SU-DHL-6 (cell line): Measurements from ENCODE around the gene FRAT2.

Experiments used
- H2AFZ ChIP-seq: fragments of 200-600 bp; sonication (generic); 2 replicates; pipeline ENCODE4 v1.6.1; 2014; ENCODE audit warnings: low read depth, mild to moderate bottlenecking, moderate library complexity, mixed read lengths, antibody characterized with exemption, low read length; ENCODE audit not compliant: severe bottlenecking
- H3F3A ChIP-seq: fragments of 200-600 bp; shearing (Covaris generic); 2 replicates; pipeline ENCODE4 v1.6.0; 2016; ENCODE audit warnings: antibody characterized with exemption, mild to moderate bottlenecking; ENCODE audit not compliant: insufficient read depth
- H3K27ac ChIP-seq: fragments of 200-600 bp; sonication (generic); 2 replicates; pipeline ENCODE4 v1.5.1; 2016; ENCODE audit warnings: low read depth, mild to moderate bottlenecking, low read length, moderate library complexity, mixed read lengths
- H3K27me3 ChIP-seq: fragments of 200-600 bp; sonication (generic), shearing (Covaris generic); 2 replicates; pipeline ENCODE4 v1.6.0; 2014; ENCODE audit warnings: mild to moderate bottlenecking, low read length
- H3K36me3 ChIP-seq: fragments of 200-600 bp; sonication (generic); 2 replicates; pipeline ENCODE4 v1.6.1; 2014; ENCODE audit warnings: mild to moderate bottlenecking, low read length, mixed read lengths
- H3K4me2 ChIP-seq: fragments of 300-600, 200-600 bp; shearing (Covaris generic), sonication (generic); 2 replicates; pipeline ENCODE4 v1.6.0; 2014; ENCODE audit warnings: low read length, low read depth, mild to moderate bottlenecking; ENCODE audit not compliant: poor library complexity, severe bottlenecking
- H3K4me3 ChIP-seq: fragments of 200-600 bp; sonication (generic); 2 replicates; pipeline ENCODE4 v1.5.1; 2014; ENCODE audit warnings: antibody characterized with exemption, low read length, mild to moderate bottlenecking, mixed read lengths; ENCODE audit not compliant: insufficient read depth, poor library complexity, severe bottlenecking
- H3K79me2 ChIP-seq: fragments of 200-600 bp; sonication (generic); 2 replicates; pipeline ENCODE4 v1.6.1; 2014; ENCODE audit warnings: mild to moderate bottlenecking, low read length, moderate library complexity; ENCODE audit not compliant: insufficient read depth
- H3K9ac ChIP-seq: fragments of 200-600 bp; sonication (generic); 2 replicates; pipeline ENCODE4 v1.7.0; 2014; ENCODE audit warnings: mild to moderate bottlenecking, low read length
- H3K9me2 ChIP-seq: fragments of 200-600 bp; sonication (generic); replicated peaks from 2 replicates; pipeline ENCODE4 v1.6.1; 2014; ENCODE audit warnings: low read length; ENCODE audit not compliant: insufficient read depth
- H3K9me3 ChIP-seq: fragments of 200-600 bp; sonication (generic); 2 replicates; pipeline ENCODE4 v1.6.1; 2014; ENCODE audit warnings: low read length, mixed read lengths; ENCODE audit not compliant: insufficient read depth
- H4K20me1 ChIP-seq: fragments of 200-600 bp; sonication (generic); 2 replicates; pipeline ENCODE4 v1.6.1; 2014; ENCODE audit warnings: low read depth, mild to moderate bottlenecking, antibody characterized with exemption, low read length, moderate library complexity, mixed read lengths
- EZH2phosphoT487 ChIP-seq: fragments of 200-600 bp; sonication (generic), shearing (Covaris generic); conservative IDR thresholded peaks from 2 replicates; pipeline ENCODE4 v1.6.1; 2018; ENCODE audit warnings: mild to moderate bottlenecking, antibody characterized with exemption, low read length, moderate library complexity, mixed read lengths
- TF ChIP-seq, protein P1 (sequence below): fragments of 200-600 bp; sonication (generic); IDR thresholded peaks from one replicate; pipeline ENCODE4 v1.5.1; 2017; ENCODE audit warnings: antibody characterized with exemption, mild to moderate bottlenecking, low read length, moderate library complexity; ENCODE audit not compliant: insufficient read depth, poor library complexity, severe bottlenecking

Gene FRAT2

DNA sequence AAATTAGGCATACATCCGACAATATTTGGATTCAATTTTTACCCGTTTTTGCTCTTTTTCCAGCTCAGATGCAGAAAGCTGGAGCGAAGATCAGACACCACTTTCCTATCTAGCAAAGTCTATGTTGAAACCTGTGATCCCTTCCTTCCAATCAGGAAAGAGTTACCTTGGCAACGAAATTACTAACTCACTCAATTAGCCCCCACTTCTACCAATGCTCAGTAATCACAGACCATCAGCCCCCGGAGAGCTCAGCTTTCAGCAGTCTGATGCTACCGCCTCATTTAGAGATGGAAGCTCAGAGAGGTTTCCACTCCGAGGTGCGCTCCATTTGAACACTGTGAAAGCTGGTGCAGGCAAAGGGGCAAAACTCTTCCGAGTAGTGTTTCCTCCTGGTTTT, 8.8 kb downstream of the FRAT2 start:
- Histone ChIP-seq H3K9ac (no peak overlapping the region), H3K36me3 (no peaks in the 10 kb centered on the region), H3K4me2 (no peak overlapping the region), H3K9me3 (no peaks in the 10 kb centered on the region), H3K4me3 (no peak overlapping the region), H3F3A (no peaks in the 10 kb centered on the region), H3K27me3 (no peaks in the 10 kb centered on the region), H3K9me2 (no peaks in the 10 kb centered on the region), H3K27ac (no peak overlapping the region), H2AFZ (no peak overlapping the region), H3K79me2 (no peaks in the 10 kb centered on the region), H4K20me1 (no peaks in the 10 kb centered on the region)
- TF ChIP-seq, protein P1, sequence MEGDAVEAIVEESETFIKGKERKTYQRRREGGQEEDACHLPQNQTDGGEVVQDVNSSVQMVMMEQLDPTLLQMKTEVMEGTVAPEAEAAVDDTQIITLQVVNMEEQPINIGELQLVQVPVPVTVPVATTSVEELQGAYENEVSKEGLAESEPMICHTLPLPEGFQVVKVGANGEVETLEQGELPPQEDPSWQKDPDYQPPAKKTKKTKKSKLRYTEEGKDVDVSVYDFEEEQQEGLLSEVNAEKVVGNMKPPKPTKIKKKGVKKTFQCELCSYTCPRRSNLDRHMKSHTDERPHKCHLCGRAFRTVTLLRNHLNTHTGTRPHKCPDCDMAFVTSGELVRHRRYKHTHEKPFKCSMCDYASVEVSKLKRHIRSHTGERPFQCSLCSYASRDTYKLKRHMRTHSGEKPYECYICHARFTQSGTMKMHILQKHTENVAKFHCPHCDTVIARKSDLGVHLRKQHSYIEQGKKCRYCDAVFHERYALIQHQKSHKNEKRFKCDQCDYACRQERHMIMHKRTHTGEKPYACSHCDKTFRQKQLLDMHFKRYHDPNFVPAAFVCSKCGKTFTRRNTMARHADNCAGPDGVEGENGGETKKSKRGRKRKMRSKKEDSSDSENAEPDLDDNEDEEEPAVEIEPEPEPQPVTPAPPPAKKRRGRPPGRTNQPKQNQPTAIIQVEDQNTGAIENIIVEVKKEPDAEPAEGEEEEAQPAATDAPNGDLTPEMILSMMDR = no peak
- TF ChIP-seq EZH2phosphoT487 = no peak

DNA sequence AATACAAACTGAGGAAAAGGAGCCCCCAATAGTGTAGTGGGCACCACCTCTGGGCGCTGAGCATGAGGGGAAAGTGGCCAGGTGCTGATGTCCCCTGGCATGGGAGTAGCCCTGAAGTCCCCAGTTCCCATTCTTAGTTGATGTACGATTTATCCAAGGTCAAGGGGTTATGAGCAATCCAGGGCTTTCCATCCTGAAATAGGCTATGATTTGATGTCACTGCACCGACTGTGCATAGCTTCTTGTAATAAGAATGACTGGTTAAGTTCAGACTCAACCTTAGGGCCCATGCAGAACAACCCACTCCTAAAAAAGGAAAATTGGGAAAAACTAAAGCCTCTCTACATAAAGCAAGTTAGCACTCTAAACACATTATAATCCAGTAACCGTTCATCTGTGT, 11.0 kb downstream of the FRAT2 start:
- Histone ChIP-seq H3K9me2 (no peaks in the 10 kb centered on the region), H3K79me2 (no peaks in the 10 kb centered on the region), H3K36me3 (no peaks in the 10 kb centered on the region), H3K9ac (no peak overlapping the region), H3F3A (0 out of 2 replicates have a peak, but pooled peaks cover 2% of the 10 kb centered on the region), H3K4me2 (no peak overlapping the region), H3K27me3 (no peaks in the 10 kb centered on the region), H3K9me3 (no peaks in the 10 kb centered on the region), H2AFZ (no peak overlapping the region), H4K20me1 (no peaks in the 10 kb centered on the region), H3K27ac (no peak overlapping the region), H3K4me3 (no peak overlapping the region)
- no peak for TF ChIP-seq EZH2phosphoT487
- TF ChIP-seq, protein P1 = no peak

DNA sequence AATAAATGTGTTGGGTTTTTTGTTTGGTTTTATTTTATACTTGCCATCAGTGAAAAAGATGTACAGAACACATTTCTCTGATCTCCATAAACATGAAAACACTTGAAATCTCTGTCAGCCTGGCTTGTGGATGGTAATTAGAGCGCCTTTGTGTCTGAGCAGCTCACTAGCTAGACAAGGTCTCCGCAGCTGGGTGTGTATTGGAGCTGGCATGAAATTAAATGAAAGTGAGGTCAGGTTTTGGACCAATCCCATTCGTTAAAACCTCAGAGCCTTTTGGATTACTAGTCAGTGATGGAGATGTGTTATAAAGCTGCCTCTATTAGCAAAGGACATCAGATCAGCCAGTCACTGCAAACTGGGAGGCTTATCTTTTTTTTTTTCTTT, 12.7 kb downstream of the FRAT2 start:
- Histone ChIP-seq H4K20me1 (no peaks in the 10 kb centered on the region), H3K9me2 (no peaks in the 10 kb centered on the region), H3K27ac (no peak overlapping the region), H2AFZ (no peak overlapping the region), H3K4me2 (no peak overlapping the region), H3F3A (0 out of 2 replicates have a peak, but pooled peaks cover 2% of the 10 kb centered on the region), H3K36me3 (no peaks in the 10 kb centered on the region), H3K4me3 (no peak overlapping the region), H3K27me3 (no peaks in the 10 kb centered on the region), H3K9ac (no peak overlapping the region), H3K79me2 (no peaks in the 10 kb centered on the region), H3K9me3 (no peaks in the 10 kb centered on the region)
- TF ChIP-seq EZH2phosphoT487 = no peak
- TF ChIP-seq, protein P1 = no peak
